Endothelial cell (in vitro differentiated cells): ENCODE results near the gene LIPT1. TPM values are rescaled to one million over a fixed set of nuclear protein-coding genes. Genes with fewer than 3 reads are reported as not detected.

ENCODE experiments used
- DNase-seq: peaks from one replicate; pipeline ENCODE4 v3.0.0; 2021; ENCODE audit warnings: low spot score
- H3K27ac Mint-ChIP-seq: one replicate; pipeline ENCODE4 v1.8.0; 2021; ENCODE audit warnings: mixed read lengths, inconsistent platforms; ENCODE audit not compliant: unreplicated experiment
- H3K27me3 Mint-ChIP-seq: one replicate; pipeline ENCODE4 v1.8.0; 2021; ENCODE audit warnings: mild to moderate bottlenecking, moderate library complexity, mixed read lengths, inconsistent platforms; ENCODE audit not compliant: unreplicated experiment
- H3K36me3 Mint-ChIP-seq: one replicate; pipeline ENCODE4 v1.8.0; 2021; ENCODE audit warnings: mild to moderate bottlenecking, low read depth, mixed read lengths, inconsistent platforms; ENCODE audit not compliant: unreplicated experiment
- H3K4me1 Mint-ChIP-seq: one replicate; pipeline ENCODE4 v1.8.0; 2021; ENCODE audit warnings: mild to moderate bottlenecking, mixed read lengths, inconsistent platforms; ENCODE audit not compliant: unreplicated experiment
- H3K4me3 Mint-ChIP-seq: one replicate; pipeline ENCODE4 v1.8.0; 2021; ENCODE audit warnings: mild to moderate bottlenecking, mixed read lengths, inconsistent platforms; ENCODE audit not compliant: unreplicated experiment
- H3K9me3 Mint-ChIP-seq: one replicate; pipeline ENCODE4 v1.8.0; 2021; ENCODE audit warnings: mixed read lengths, inconsistent platforms; ENCODE audit not compliant: unreplicated experiment
- CTCF ChIP-seq: fragments of 200-600 bp; sonication (generic); IDR thresholded peaks from one replicate; pipeline ENCODE4 v1.5.0; 2021; ENCODE audit warnings: antibody characterized with exemption; ENCODE audit not compliant: unreplicated experiment
- total RNA-seq: library from RNA; stranded (reverse); fragmentation: NEBNext Ultra II Directional; extraction: Animal tissue kit (Norgen Biotek cat#: 25700); gene quantifications from one replicate; pipeline ENCODE4 v1.2.1, GENCODE V29; 2021; ENCODE audit not compliant: unreplicated experiment

LIPT1 gene
- total RNA-seq, 1 donor from 2014 or later, result 6.9 TPM

- no peaks in the 10 kb centered on the region for H3K9me3 Mint-ChIP-seq
- H3K4me1 Mint-ChIP-seq, result peaks cover 16% of the 10 kb centered on the region
- no peak overlapping the region for H3K4me3 Mint-ChIP-seq
- H3K36me3 Mint-ChIP-seq, result no peaks in the 10 kb centered on the region
- no peak for DNase-seq
- H3K27me3 Mint-ChIP-seq, result peaks cover 5% of the 10 kb centered on the region
- H3K27ac Mint-ChIP-seq, result no peak overlapping the region
- TF ChIP-seq CTCF, result no peak
Measured at GRCh38 chr2:99156891-99157290, 2.1 kb downstream of the LIPT1 start.

- H3K4me3 Mint-ChIP-seq, result no peak overlapping the region
- no peak overlapping the region for H3K27ac Mint-ChIP-seq
- no peak for DNase-seq
Measured at GRCh38 chr2:99158599-99158998, 3.8 kb downstream of the LIPT1 start.

GRCh38 chr2:99159594-99159993 lies 4.8 kb downstream of the LIPT1 start:
- Mint-ChIP-seq H3K9me3 (no peaks in the 10 kb centered on the region), H3K27me3 (peaks cover 2% of the 10 kb centered on the region), H3K36me3 (no peaks in the 10 kb centered on the region), H3K4me1 (peaks cover 12% of the 10 kb centered on the region), H3K4me3 (no peak overlapping the region), H3K27ac (no peak overlapping the region)
- DNase-seq, result no peak
- TF ChIP-seq CTCF, result no peak

More at GRCh38 chr2:99158599-99158998, 3.8 kb downstream of the LIPT1 start:
- H3K27me3 Mint-ChIP-seq, result peaks cover 5% of the 10 kb centered on the region
- H3K36me3 Mint-ChIP-seq, result no peaks in the 10 kb centered on the region
- TF ChIP-seq CTCF, result no peak
- H3K4me1 Mint-ChIP-seq, result peaks cover 16% of the 10 kb centered on the region
- H3K9me3 Mint-ChIP-seq, result no peaks in the 10 kb centered on the region

GRCh38 chr2:99166218-99166617 lies 11.5 kb downstream of the LIPT1 start:
- Mint-ChIP-seq H3K4me1 (no peaks in the 10 kb centered on the region), H3K27me3 (no peaks in the 10 kb centered on the region), H3K27ac (no peak overlapping the region), H3K36me3 (peaks cover 3% of the 10 kb centered on the region), H3K4me3 (no peak overlapping the region), H3K9me3 (no peaks in the 10 kb centered on the region)
- TF ChIP-seq CTCF, result no peak
- DNase-seq, result no peak

- Mint-ChIP-seq H3K4me3 (no peak overlapping the region), H3K27me3 (no peaks in the 10 kb centered on the region), H3K4me1 (no peaks in the 10 kb centered on the region), H3K36me3 (peaks cover 6% of the 10 kb centered on the region), H3K9me3 (no peaks in the 10 kb centered on the region), H3K27ac (no peak overlapping the region)
- no peak for TF ChIP-seq CTCF
- DNase-seq, result no peak
Measured at GRCh38 chr2:99169534-99169933, 14.8 kb downstream of the LIPT1 start.
